Measurements from ENCODE around the gene ABCB9. TPM values are rescaled to one million over a fixed set of nuclear protein-coding genes. Genes with fewer than 3 reads are reported as not detected.

Gene ABCB9
- total and polyA plus RNA-seq, 2 of the 8 experiments (the other 6 are each of a cell fraction or from before 2014, with no cell fraction given) = 3.8 to 8.0 TPM

GRCh38 chr12:122981587-122982476 is 15.6 kb upstream of the ABCB9 start:
- H3K79me1 ChIP-seq (ENCODE audit: low read depth, low read length) = peaks cover 4% of the 10 kb centered on the region; the same call in 1 of the 2 replicates
- H3K23ac ChIP-seq (ENCODE audit: insufficient read length) = no peak overlapping the region
- no peak overlapping the region for H2BK20ac ChIP-seq (ENCODE audit: low read length)
- H3K9ac ChIP-seq (replicated peaks in 1 of 4; ENCODE audit: extremely low read depth in 1 of 4, low read depth in 3 of 4, low read length in 3 of 4) = peak overlapping the region in 2 of 4 experiments; percentile 66 to 86; a peak in 3 of 7 replicates
- WGBS, 2 experiments (ENCODE audit: extremely low coverage in 1 of 2, insufficient coverage in 1 of 2, insufficient read length in 1 of 2, insufficient replicate concordance in 2 of 2, low coverage in 1 of 2, low lambda C conversion rate in 2 of 2, missing lambda C conversion rate in 1 of 2) = 84% methylated on average over 13 of the region's 25 CpGs; no CpG with 5 or more reads in 1 of the 2 experiments
- peaks cover 0 to 2% of the 10 kb centered on the region in 2 experiments; a peak in 1 of 4 replicates for H3K79me2 ChIP-seq (ENCODE audit: control insufficient read depth in 1 of 2, insufficient read depth in 2 of 2, low read length in 2 of 2)
- peaks cover 0 to 7% of the 10 kb centered on the region in 2 experiments for H4K20me1 ChIP-seq (replicated peaks in 1 of 2; ENCODE audit: control insufficient read depth in 1 of 2, insufficient read depth in 2 of 2, low read length in 2 of 2)
- peaks cover 16% of the 10 kb centered on the region; the same call in 1 of the 2 replicates for H3K23me2 ChIP-seq (ENCODE audit: low read depth, low read length)
- H2BK120ac ChIP-seq (replicated peaks; ENCODE audit: low read depth, low read length) = no peak overlapping the region
- H3K9me3 ChIP-seq (ENCODE audit: insufficient read depth in 2 of 2, low read depth in 1 of 2, low read length in 1 of 2) = no peaks in the 10 kb centered on the region
- no peak overlapping the region for H3K4ac ChIP-seq (replicated peaks; ENCODE audit: insufficient read length, low read depth, low read length)
- peak overlapping the region; percentile 1; the same call in 1 of the 2 replicates for H4K8ac ChIP-seq (ENCODE audit: extremely low read depth, insufficient read depth, low read length)
- no peak overlapping the region for H3K27ac ChIP-seq (ENCODE audit: low read depth, low read length)
- no peak overlapping the region for H2BK5ac ChIP-seq (ENCODE audit: low read depth, low read length)
- no peak overlapping the region for H4K5ac ChIP-seq (ENCODE audit: insufficient read length, low read depth, low read length)
- H3K27me3 ChIP-seq (replicated peaks in 1 of 4; ENCODE audit: control insufficient read depth in 3 of 4, extremely low read depth in 1 of 4, insufficient read depth in 3 of 4, low read length in 3 of 4) = no peaks in the 10 kb centered on the region
- H3K4me1 ChIP-seq (replicated peaks in 1 of 4; ENCODE audit: control insufficient read depth in 3 of 4, insufficient read depth in 4 of 4, low read length in 3 of 4) = peaks cover 0 to 14% (median 8%) of the 10 kb centered on the region in 4 experiments; a peak in 6 of 7 replicates
- H3K18ac ChIP-seq (ENCODE audit: extremely low read depth, low read length) = 0 out of 2 replicates have a peak overlapping the region, but pooled peaks have one; percentile 32
- peaks cover 0 to 6% (median 1%) of the 10 kb centered on the region in 4 experiments; a peak in 2 of 8 replicates for H3K36me3 ChIP-seq (ENCODE audit: control insufficient read depth in 2 of 4, insufficient read depth in 4 of 4, low read length in 3 of 4)
- 0 out of 2 replicates have a peak overlapping the region, but pooled peaks have one; percentile 4 for H2BK12ac ChIP-seq (ENCODE audit: low read depth, low read length)
- H2BK15ac ChIP-seq (ENCODE audit: low read length) = no peak overlapping the region
- peak overlapping the region; percentile 77 to 92 (median 85) for H3K4me3 ChIP-seq (ENCODE audit: extremely low read depth in 1 of 4, insufficient read depth in 2 of 4, low read depth in 3 of 4, low read length in 4 of 4)
- H2AFZ ChIP-seq (ENCODE audit: low read length) = no peak overlapping the region
- H3K56ac ChIP-seq (replicated peaks; ENCODE audit: insufficient read length, low read depth, low read length) = no peak overlapping the region
- FAIRE-seq (no peak), DNase-seq (ENCODE audit: low read depth in 1 of 2, low spot score in 2 of 2) (no peak)
- H2AK5ac ChIP-seq (ENCODE audit: low read depth, low read length) = peak overlapping the region; percentile 88; the same call in 1 of the 2 replicates
- CTCF ChIA-PET (ENCODE audit: partially characterized antibody) = interaction anchor here (1.1 to 1.6 kb wide), 6 partner anchors 9 to 121 kb away, joined by 3 to 10 read pairs (median 4); no protein-coding TSS in a partner anchor
- peak overlapping the region; percentile 90 to 95 for H3K4me2 ChIP-seq (ENCODE audit: insufficient read depth in 1 of 2, low read depth in 2 of 2, low read length in 2 of 2)
- H3K14ac ChIP-seq (ENCODE audit: insufficient read length) = no peak overlapping the region
- H4K91ac ChIP-seq (replicated peaks; ENCODE audit: insufficient read length, low read length) = no peak overlapping the region
- POLR2A ChIA-PET (ENCODE audit: partially characterized antibody) = interaction anchor here (0.9 to 1.5 kb wide), 5 partner anchors 8 to 251 kb away, joined by 3 to 5 read pairs (median 4); partner anchors contain the start of genes MPHOSPH9 and MTRFR
- no peak for TF ChIP-seq SP4 (IDR thresholded peaks at IDR 0.05; ENCODE audit: low read length)
- no peak for TF ChIP-seq USF2 (IDR thresholded peaks at IDR 0.05; ENCODE audit: low read length)
- TF ChIP-seq CHD2 (IDR thresholded peaks at IDR 0.05; ENCODE audit: low read length) = no peak
- TF ChIP-seq ASH2L (IDR thresholded peaks at IDR 0.05; ENCODE audit: low read length) = no peak
- TF ChIP-seq EGR1 (IDR thresholded peaks at IDR 0.05; ENCODE audit: borderline replicate concordance, low read depth, low read length) = no peak
- no peak for TF ChIP-seq EP300 (IDR thresholded peaks at IDR 0.05; ENCODE audit: borderline replicate concordance in 1 of 2, low read depth in 2 of 2, low read length in 2 of 2)
- TF ChIP-seq CREB1 (IDR thresholded peaks at IDR 0.05) = no peak
- no peak for TF ChIP-seq RNF2 (IDR thresholded peaks at IDR 0.05; ENCODE audit: borderline replicate concordance, low read depth, low read length, missing control alignments, poor library complexity, severe bottlenecking)
- TF ChIP-seq TCF12 (IDR thresholded peaks at IDR 0.05; ENCODE audit: low read depth, low read length) = no peak
- TF ChIP-seq BRCA1 (IDR thresholded peaks at IDR 0.05; ENCODE audit: low read depth, low read length) = no peak

Data from H1 (cell line).